GM19324 (cell line): ENCODE results near the gene PTPRN2.

Source experiments
- ATAC-seq: cut with Tn5 transposase; IDR thresholded peaks from one replicate; pipeline ENCODE4 v1.9.1; 2021; ENCODE audit warnings: mild to moderate bottlenecking, moderate library complexity; ENCODE audit not compliant: unreplicated experiment, low FRiP score

The PTPRN2 gene

GRCh38 chr7:158075633-158076001, 512.0 kb downstream of the PTPRN2 start:
- no peak for ATAC-seq

GRCh38 chr7:158074896-158075632, 512.6 kb downstream of the PTPRN2 start:
- no peak for ATAC-seq

- no peak for ATAC-seq
Measured at GRCh38 chr7:158073845-158074840, 513.5 kb downstream of the PTPRN2 start.

- no peak for ATAC-seq
Measured at GRCh38 chr7:158072991-158073730, 514.5 kb downstream of the PTPRN2 start.

GRCh38 chr7:158070222-158070920, 517.3 kb downstream of the PTPRN2 start:
- no peak for ATAC-seq

GRCh38 chr7:158068853-158069252, 518.8 kb downstream of the PTPRN2 start:
- ATAC-seq, result no peak

- ATAC-seq, result no peak
Measured at GRCh38 chr7:158067931-158068482, 519.6 kb downstream of the PTPRN2 start.

GRCh38 chr7:158067219-158067930, 520.2 kb downstream of the PTPRN2 start:
- ATAC-seq, result no peak

- ATAC-seq, result no peak
Measured at GRCh38 chr7:158066085-158066484, 521.5 kb downstream of the PTPRN2 start.

- no peak for ATAC-seq
Measured at GRCh38 chr7:158065340-158065739, 522.3 kb downstream of the PTPRN2 start.

GRCh38 chr7:158064631-158065030, 523.0 kb downstream of the PTPRN2 start:
- no peak for ATAC-seq

- ATAC-seq, result no peak
Measured at GRCh38 chr7:158063850-158064610, 523.6 kb downstream of the PTPRN2 start.

- no peak for ATAC-seq
Measured at GRCh38 chr7:158062661-158063060, 525.0 kb downstream of the PTPRN2 start.

GRCh38 chr7:158061884-158062656, 525.6 kb downstream of the PTPRN2 start:
- no peak for ATAC-seq

GRCh38 chr7:158061026-158061630, 526.5 kb downstream of the PTPRN2 start:
- ATAC-seq, result no peak

- no peak for ATAC-seq
Measured at GRCh38 chr7:158060216-158060615, 527.4 kb downstream of the PTPRN2 start.

- ATAC-seq, result no peak
Measured at GRCh38 chr7:158057446-158057845, 530.2 kb downstream of the PTPRN2 start.
